Right atrium auricular region (tissue), 2 donors: ENCODE data around the gene STARD3NL. TPM values are rescaled to one million over a fixed set of nuclear protein-coding genes. Genes with fewer than 3 reads are reported as not detected.

Experiments used
- DNase-seq: peaks from one replicate; pipeline ENCODE4 v3.0.0-alpha.2; 2019; ENCODE audit warnings: low spot score
- H3K27ac ChIP-seq, 2 donors: fragments of 200-600 bp; sonication (generic); 1 replicate in 1 of 2; 2 replicates in 1 of 2; pipeline ENCODE4 v1.5.1; 2016 to 2019
- H3K27me3 ChIP-seq, 2 donors: fragments of 200-600 bp; sonication (generic); one replicate each; pipeline versions ENCODE4 v1.5.1 to v1.6.0; 2017 to 2019
- H3K36me3 ChIP-seq: fragments of 200-600 bp; sonication (generic); one replicate; pipeline ENCODE4 v1.5.1; 2016
- H3K4me1 ChIP-seq, 2 donors: fragments of 200-600 bp; sonication (generic); one replicate each; pipeline versions ENCODE4 v1.5.1 to v1.6.0; 2017 to 2019
- H3K4me3 ChIP-seq, 2 donors: fragments of 200-600 bp; sonication (generic); 1 replicate in 1 of 2; 2 replicates in 1 of 2; pipeline ENCODE4 v1.5.1; 2017 to 2019; ENCODE audit warnings: mild to moderate bottlenecking in 1 of 2, moderate library complexity in 1 of 2
- H3K9me3 ChIP-seq, 2 donors: fragments of 200-600 bp; sonication (generic); one replicate each; pipeline ENCODE4 v1.5.1; 2019
- CTCF ChIP-seq, 2 donors: fragments of 200-600 bp; sonication (generic); IDR thresholded peaks; one replicate each; pipeline ENCODE4 v1.5.1; 2019; ENCODE audit warnings: antibody characterized with exemption in 2 of 2
- total RNA-seq, 2 donors: library from RNA; depleted of rRNA; stranded (reverse); fragments of >200 nt; gene quantifications; one replicate each; pipeline ENCODE4 v1.1.0, GENCODE V29; 2016

STARD3NL gene
- total RNA-seq, 2 donors from 2014 or later: 36.3 to 41.9 TPM

DNA sequence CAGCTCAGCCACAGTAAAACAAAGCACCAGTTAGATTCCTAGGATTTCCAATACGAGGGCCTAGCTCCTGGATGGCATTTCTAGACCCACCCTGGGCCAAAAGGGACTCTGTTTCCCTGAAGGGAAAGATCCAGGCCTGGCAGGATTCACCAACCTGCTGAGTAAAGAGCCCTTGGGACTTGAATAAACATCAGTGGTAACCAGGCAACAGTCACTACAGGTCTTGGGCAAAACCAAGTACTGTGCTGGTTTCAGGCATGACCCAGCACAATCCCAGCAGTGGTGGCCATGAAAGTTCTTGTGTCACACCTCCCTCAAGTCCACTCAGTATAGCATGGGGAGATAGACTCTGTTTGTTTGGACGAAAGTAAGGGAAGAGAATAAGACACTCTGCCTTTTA, 31.0 kb upstream of the STARD3NL start:
- no peaks in the 10 kb centered on the region for H3K27me3 ChIP-seq
- no peak overlapping the region for H3K27ac ChIP-seq
- H3K36me3 ChIP-seq: no peaks in the 10 kb centered on the region
- no peak for TF ChIP-seq CTCF (IDR thresholded peaks at IDR 0.05)
- H3K4me1 ChIP-seq: no peaks in the 10 kb centered on the region
- no peak overlapping the region for H3K4me3 ChIP-seq
- DNase-seq: no peak
- H3K9me3 ChIP-seq: no peaks in the 10 kb centered on the region

DNA sequence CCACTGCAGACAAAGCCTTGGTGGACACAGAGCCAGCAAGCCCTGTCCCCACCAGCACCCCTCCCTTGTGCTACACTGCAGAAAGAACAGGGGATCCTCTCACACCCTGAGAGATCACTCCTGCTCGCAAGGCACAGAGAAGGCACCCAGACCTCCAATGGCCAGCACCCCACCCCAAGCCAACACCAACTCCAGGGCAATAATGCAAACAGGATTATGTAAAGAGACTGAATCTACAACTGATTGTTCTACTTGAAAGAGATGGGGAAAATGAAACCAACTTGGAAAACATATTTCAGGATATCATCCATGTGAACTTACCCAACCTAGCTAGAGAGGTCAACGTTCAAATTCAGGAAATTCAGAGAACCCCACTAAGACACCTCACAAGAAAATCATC, 26.5 kb upstream of the STARD3NL start:
- TF ChIP-seq CTCF (IDR thresholded peaks at IDR 0.05): no peak
- Histone ChIP-seq H3K9me3 (peaks cover 0 to 7% of the 10 kb centered on the region in 2 donors), H3K27ac (no peak overlapping the region), H3K4me3 (no peak overlapping the region), H3K4me1 (no peaks in the 10 kb centered on the region), H3K27me3 (no peaks in the 10 kb centered on the region), H3K36me3 (no peaks in the 10 kb centered on the region)
- DNase-seq: no peak

DNA sequence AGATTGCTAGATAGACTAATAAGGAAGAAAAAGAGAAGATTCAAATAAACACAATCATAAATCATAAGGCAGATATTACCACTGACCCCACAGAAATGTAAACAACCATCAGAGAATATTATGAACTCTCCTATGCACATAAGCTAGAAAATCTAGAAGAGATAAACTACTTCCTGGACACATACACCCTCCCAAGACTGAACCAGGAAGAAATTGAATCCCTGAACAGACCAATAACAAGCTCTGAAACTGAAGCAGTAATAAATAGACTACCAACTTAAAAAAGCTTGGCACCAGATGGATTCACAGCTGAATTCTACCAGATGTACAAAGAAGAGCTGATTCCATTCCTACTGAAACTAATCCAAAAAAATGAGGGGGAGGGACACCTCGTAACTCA, 24.5 kb upstream of the STARD3NL start:
- no peaks in the 10 kb centered on the region for H3K4me1 ChIP-seq
- H3K9me3 ChIP-seq: peaks cover 0 to 9% of the 10 kb centered on the region in 2 donors
- no peak overlapping the region for H3K27ac ChIP-seq
- no peak for DNase-seq
- H3K4me3 ChIP-seq: no peak overlapping the region
- no peaks in the 10 kb centered on the region for H3K27me3 ChIP-seq
- no peak for TF ChIP-seq CTCF (IDR thresholded peaks at IDR 0.05)
- no peaks in the 10 kb centered on the region for H3K36me3 ChIP-seq

DNA sequence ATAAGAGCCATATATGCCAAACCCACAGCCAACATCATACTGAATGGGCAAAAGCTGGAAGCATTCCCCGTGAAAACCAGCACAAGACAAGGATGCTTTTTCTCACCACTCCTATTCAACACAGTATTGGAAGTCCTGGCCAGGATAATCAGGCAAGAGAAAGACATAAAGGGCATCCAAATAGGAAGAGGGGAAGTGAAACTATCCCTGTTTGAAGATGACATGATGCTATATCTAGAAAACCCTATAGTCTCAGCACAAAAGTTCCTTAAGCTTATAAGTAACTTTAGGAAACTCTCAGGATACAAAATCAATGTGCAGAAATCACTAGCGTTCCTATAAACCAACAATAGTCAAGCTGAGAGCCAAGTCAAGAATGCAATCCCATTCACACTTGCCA, 23.8 kb upstream of the STARD3NL start:
- Histone ChIP-seq H3K27me3 (no peaks in the 10 kb centered on the region), H3K4me3 (no peak overlapping the region), H3K27ac (no peak overlapping the region), H3K9me3 (peaks cover 0 to 9% of the 10 kb centered on the region in 2 donors), H3K36me3 (no peaks in the 10 kb centered on the region), H3K4me1 (no peaks in the 10 kb centered on the region)
- no peak for TF ChIP-seq CTCF (IDR thresholded peaks at IDR 0.05)
- DNase-seq: no peak

GRCh38 chr7:38160003-38160571, 18.0 kb upstream of the STARD3NL start:
- no peaks in the 10 kb centered on the region for H3K27me3 ChIP-seq
- DNase-seq: no peak
- H3K4me3 ChIP-seq: no peak overlapping the region
- H3K27ac ChIP-seq: no peak overlapping the region
- TF ChIP-seq CTCF (IDR thresholded peaks at IDR 0.05): no peak
- no peaks in the 10 kb centered on the region for H3K4me1 ChIP-seq
- H3K9me3 ChIP-seq: peaks cover 0 to 9% of the 10 kb centered on the region in 2 donors
- no peaks in the 10 kb centered on the region for H3K36me3 ChIP-seq

DNA sequence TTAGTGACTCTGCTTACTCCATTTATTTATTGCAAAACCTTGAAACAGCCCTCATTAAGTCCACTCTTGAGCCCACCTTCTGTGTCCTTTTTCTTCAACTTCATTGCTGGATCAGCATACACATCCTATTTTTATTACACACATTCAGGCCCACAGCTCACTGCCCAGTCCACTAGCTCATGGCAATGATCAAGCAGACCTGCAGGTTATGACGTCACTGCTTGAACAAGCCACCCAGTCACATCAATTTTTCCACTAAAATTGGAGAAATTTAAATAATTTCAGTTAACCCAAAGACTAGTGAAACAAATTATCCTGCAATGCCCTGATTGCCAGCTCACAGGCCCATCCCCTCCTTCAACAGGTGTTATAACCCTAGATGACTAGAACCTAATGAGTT, 16.0 kb upstream of the STARD3NL start:
- H3K4me1 ChIP-seq: no peaks in the 10 kb centered on the region
- H3K27ac ChIP-seq: no peak overlapping the region
- TF ChIP-seq CTCF (IDR thresholded peaks at IDR 0.05): no peak
- no peak overlapping the region for H3K4me3 ChIP-seq
- DNase-seq: no peak
- no peaks in the 10 kb centered on the region for H3K36me3 ChIP-seq
- H3K9me3 ChIP-seq: no peaks in the 10 kb centered on the region
- H3K27me3 ChIP-seq: no peaks in the 10 kb centered on the region
